GM21423 (cell line): ENCODE data around the gene INHA.

ENCODE experiments used
- ATAC-seq: cut with Tn5 transposase; IDR thresholded peaks from one replicate; pipeline ENCODE4 v1.9.1; 2021; ENCODE audit warnings: mild to moderate bottlenecking, moderate library complexity; ENCODE audit not compliant: unreplicated experiment

INHA gene

DNA sequence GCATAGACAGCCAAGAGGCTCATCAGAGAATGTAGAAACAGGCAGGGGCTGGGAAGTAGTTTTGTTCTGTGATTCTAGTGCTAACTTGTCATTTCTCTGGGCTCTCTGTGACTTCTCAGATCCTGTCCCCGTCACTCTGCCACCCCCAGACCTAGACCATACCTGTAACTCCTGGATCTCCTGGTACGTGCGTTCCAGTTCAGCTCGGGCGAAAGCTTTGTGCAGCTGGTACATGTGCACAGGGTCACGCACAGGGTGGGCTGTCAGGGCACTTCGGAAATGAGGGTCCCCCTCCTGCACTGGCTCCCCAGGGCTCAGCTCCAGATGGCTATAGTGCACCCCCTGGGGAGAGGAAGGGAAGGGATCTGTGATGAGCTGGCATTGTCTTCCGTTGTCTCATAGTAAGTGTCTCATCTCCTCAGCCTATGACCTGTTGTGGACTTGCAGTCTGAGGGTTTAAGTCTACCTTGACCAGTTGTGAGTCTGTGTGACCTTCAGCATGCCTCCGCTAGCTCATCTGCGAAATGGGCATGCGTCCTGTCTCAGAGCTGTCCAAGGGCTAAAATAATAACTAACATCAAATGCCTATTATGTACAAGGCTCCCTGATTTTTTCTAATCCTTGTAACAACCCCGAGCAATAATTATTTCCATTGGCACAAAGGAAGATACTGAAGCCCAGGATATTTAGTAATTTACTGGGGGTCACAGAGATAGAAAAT lies 31.2 kb upstream of the INHA start:
- no peak for ATAC-seq

DNA sequence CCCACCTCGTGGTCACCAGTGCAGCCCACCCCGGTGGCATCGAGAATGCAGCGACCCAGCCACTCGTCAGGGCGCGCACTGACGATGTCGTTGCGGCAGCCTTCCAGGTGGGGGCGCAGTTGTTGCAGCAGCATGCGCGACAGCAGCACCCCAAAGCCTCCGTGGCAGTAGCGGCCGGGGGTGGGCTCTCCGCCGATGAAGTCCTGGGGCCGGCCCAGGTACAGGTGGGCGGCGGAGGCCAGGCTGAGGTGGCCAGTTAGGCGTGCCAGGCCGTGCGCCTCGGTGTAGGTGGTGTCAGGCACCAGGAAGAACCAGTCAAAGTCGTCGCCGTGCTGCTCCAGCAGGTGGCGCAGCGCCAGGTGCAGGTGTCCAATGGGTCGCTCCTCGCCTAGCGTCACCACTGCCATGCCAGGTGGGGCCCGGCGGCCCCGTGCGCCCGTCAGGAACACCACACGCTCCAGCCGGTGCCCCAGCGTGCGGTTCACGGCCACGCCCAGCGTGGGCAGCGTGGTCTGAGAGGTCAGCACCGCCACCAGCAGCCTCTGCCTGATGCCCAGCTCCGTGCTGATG lies 30.4 kb upstream of the INHA start:
- peak; percentile 42 for ATAC-seq

DNA sequence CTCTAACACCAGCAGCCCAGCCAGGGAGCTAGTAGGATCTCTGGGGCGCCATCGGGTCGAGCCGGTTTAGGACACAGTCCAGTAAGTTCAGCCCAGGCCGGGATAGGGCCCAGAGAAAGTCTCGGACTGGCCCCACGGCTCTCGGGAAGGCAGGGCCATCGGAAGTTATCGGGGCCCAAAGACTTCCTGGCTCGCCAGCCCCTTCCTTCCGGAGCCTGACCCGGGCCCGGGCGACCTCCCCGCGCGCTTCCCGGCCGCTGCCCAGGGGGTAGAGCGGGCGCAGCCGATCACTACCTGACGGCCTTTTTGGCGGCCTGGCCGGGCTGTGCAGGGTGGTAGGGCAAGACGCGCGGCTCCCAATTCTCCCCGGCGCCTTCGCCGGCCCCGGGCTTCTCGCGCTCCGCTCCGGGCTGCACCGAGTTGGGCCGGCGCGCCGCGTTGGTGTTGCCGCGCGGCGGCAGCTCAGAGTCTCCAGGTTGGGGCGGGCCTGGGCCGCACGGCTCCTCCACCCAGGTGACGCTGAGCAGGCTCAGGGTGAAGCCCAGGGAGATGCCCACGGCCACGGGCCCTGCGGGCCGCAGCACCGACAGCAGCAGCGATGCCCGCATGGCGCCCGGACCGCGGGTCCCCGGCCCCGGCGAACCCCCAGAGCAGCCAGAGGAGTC lies 29.0 kb upstream of the INHA start:
- peak; percentile 34 for ATAC-seq

DNA sequence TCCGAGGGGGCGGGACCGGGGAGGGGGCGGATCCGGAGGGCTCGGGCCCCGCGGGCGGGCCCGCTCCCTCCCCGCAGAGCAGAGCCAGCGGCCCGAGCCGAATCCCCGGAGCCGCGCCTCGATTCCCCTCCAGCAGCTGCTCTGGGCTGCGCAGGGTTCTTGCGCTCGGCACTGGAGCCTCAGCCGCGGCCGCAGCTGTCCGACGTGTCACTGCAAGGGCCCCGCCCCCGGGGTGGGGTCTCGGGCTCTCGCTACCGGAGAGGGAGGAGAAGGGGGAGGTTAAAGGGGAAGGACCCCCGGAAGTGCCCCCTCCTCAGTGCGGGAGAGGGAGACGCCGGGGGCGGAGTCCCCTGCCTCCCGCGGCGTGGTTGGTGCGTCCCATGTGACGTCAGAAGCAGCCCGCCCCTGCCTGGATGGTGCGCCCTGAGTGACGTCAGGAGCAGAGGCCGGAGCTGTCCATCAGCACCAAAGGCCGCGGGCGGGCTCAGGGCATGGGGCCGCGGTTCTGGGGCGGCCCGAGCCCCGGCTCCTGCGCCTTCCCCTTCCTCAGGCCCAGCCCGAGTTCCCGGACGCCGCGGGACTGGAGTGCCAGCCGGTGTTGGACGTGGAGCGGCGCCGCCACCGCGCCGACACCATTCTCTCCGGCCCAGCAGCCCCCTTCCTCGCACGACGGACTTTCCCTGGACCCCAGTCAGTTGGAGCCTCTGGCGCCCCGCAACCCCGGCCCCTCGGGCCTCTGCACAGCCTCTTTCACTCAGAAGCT lies 28.3 kb upstream of the INHA start, which contains the start of the genes CHPF and TMEM198:
Gene CHPF (minus strand): TSS at position 214 of the 763 bp plus-strand sequence. CDS start 271 bp downstream, outside the sequence.
Gene TMEM198 (plus strand): TSS at position 433 of the 763 bp plus-strand sequence. CDS start 700 bp downstream, outside the sequence.
- ATAC-seq = peak; percentile 74

DNA sequence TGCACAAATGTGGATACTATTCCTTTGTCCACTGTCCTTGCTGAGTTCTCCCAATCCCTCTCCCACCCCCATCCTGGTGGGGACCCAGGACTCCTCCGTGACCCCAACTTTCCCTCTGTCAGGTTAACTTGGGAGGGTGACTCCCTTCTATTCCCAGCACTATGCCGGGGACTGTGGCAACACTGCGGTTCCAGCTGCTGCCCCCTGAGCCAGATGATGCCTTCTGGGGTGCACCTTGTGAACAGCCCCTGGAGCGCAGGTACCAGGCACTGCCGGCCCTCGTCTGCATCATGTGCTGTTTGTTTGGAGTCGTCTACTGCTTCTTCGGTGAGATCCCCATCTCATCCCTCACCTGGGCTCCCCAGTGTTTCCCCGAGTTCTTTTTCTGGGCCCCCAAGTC lies 27.5 kb upstream of the INHA start:
- no peak for ATAC-seq

DNA sequence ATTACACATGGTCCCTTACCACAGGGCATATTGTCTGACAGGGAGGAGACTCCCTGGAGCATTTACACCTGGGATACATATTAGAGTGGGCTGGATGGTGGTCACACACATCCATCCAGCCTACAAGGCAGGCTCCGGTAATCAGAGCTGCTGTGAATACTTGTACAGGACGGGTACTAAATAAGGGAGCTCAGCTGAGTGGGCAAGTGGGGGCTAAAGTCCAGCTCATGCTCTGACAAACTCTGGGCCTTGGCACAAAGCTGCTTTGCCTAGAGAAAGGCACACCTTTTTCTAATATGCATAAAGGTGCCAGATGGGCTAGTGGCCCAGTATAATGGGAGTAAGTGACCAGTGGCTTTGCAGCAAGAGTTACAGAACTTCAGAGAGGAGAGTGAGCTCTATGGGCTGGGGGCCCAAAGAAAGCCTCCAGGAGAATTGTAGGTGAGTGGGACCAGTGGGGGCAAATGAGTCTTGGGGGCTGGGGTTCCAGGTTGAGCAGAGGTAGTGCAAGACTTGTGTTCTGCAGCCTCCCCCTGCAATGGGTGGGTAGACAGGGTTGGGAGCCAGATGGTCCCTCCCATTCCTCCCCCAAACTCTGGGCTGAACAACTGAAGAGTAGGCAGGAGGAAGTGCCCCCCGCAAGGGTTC lies 26.7 kb upstream of the INHA start:
- ATAC-seq = no peak

DNA sequence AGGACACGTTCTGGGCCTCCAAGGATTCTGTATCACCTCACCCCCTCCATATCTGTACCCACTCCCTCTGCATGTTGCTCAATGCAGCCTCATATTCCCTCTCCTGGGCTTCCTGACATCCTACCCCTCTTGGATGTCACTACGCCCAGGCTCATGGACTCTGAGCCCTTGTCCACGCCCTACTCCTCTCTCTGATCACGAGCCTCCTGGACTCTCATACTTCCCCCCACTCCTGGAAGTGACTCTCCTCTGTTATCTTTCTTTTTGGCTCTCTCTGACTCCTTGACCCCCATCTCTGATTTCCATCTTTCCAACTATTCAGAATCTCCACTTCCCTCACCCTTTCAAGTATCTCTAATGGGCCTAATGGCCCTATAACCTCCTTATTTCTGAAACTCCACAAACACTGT lies 26.2 kb upstream of the INHA start:
- no peak for ATAC-seq

DNA sequence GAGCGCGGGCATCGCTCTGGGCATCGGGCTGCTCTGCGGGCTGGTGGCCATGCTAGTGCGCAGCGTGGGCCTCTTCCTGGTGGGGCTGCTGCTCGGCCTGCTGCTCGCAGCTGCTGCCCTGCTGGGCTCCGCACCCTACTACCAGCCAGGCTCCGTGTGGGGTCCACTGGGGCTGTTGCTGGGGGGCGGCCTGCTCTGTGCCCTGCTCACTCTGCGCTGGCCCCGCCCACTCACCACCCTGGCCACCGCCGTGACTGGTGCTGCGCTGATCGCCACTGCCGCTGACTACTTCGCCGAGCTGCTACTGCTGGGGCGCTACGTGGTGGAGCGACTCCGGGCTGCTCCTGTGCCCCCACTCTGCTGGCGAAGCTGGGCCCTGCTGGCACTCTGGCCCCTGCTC lies 24.5 kb upstream of the INHA start:
- no peak for ATAC-seq

DNA sequence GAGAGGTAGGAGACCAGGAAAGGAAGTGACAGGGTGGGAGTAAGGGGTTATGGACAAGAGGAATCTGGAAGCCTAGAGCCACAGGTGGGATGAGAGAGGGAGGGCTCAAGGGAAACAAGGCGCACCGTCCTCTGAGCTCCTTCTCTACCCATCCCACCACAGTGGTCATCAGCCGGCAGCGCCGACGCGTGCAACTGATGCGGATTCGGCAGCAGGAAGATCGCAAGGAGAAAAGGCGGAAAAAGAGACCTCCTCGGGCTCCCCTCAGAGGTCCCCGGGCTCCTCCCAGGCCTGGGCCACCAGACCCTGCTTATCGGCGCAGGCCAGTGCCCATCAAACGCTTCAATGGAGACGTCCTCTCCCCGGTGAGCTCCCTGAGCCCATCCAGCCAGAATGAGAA lies 23.1 kb upstream of the INHA start:
- ATAC-seq = no peak

DNA sequence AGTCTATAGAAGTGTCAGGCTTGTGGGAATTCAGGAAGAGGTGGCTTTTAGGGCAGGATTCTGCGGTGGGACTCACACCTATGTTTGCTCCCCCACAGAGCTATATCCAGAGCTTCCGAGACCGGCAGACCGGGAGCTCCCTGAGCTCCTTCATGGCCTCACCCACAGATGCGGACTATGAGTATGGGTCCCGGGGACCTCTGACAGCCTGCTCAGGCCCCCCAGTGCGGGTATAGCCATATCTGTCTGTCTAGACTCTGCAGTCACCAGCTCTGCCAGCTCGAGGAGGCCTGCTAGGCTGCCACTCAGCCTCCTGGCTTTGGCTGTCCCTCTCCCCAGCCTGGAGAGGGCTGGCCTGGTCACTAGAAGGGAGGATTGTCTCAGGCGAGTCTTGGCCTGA lies 22.5 kb upstream of the INHA start:
- ATAC-seq = no peak

DNA sequence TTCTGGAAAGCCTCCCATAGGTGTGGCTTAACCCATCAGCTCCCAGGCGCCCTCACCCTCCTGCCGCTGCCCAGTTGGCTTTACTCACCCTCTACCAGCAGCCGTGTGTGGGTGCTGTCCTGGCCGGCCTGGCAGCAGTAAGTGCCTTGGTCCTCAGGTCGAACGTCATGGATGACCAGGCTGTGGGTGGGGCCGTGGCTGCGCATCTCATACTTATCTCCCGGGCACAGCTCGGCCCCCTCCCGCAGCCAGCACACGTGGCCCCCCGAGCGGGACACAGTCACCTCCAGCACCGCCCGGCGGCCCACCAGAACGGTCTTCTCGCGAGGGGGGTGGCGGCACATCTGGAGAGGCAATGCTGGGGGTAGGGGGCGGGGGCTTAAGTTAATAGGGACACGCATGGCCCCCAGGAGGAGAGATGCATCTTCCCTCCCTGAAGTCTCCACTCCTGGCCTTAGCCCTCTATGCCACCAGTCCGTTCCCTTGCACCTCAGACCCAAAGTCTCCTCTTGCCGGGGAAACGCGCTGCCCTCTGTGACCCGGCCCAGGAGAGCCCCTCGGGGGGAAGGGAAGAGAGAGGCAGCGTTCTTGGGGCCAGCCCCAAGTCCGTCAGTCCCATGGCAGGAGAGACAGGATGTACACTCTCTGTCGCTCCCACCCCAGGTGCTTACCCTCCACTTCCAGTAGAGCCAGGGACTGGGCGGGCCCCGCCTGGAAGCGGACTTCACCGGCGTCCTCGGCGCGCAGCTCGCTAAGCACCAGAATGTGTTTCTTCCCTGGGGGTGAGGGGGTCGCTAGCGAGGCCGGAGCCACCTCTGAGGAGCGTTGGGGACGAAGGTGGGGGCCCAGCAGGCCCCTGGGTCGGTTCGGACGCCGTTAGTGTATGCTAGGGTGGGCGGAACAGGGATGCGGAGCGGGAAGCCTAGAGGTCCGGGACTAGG lies 20.4 kb upstream of the INHA start:
- peak; percentile 22 for ATAC-seq

DNA sequence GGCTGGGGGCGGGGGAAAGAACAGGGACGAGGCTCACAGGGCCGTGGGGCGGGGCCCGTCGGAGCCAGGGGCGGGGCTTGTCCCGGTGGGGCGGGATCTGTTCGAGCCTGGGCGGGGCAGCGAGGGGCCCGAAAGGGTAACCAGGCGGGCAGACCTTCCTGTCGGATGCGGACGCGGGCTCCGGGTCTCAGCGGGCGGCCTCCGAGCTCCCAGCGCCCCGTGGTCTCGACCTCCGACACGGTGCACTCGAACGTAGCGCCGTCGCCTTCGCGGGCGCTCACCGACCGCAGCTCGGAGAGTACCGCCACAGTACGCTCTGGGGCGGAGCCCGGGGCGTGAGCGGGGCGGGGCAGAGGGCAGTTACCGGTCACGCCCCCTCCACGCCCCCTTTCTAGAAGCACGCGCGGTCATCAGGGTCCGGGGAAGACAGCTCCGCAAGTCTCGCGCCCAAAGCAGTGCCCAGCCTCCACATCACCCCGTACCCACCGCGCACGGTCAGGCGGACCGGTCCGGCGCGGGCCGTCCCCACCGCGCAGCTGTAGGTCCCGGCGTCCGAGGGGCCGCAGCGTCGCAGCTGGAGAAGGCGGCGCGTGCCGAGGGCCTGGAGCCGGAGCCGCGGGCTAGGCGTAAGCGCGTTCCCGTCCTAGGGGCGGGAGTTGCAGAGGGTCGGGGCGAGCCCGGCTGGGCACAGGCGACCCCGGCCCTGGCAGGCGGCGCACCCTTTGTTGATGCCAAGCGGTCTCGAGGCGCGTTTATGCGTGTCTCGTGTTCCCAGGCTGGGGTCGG lies 19.5 kb upstream of the INHA start:
- ATAC-seq = peak; percentile 89

DNA sequence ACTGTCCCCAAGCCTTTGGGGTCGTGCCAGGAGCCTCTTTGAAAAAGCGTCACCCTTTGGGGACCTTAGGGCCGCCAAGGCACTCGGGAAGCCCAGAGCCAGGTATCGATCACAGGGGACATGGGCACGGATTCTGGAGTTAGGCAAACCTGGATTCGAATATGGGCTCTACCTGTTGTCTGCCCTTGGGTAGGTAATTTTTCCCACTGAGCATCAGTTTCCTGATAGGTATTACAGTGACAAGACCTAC lies 19.0 kb upstream of the INHA start:
- ATAC-seq = no peak

DNA sequence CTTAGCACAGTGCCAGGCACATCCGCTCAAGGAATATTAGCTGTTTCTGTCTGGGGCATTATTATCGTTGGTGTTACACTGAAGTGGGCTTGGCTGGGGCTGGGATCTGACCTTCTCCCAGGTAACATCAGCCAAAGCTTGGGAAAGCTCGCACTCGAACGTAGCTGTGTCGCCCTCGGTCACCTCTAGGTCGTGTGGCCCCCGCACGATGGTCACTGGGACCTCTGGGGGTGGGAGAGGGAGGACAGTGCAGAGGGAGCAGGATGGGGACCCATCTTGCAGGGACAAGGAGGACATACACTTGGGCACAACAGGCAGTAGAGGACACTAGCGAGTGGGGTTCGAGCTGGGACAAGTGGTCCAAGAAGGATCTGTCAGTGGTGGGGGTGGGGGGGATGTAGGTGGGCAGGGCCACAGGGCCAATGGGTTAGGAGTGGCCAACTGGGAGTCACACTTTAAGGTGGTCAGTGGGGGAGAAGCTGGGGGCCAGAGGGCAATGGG lies 18.6 kb upstream of the INHA start:
- ATAC-seq = no peak

DNA sequence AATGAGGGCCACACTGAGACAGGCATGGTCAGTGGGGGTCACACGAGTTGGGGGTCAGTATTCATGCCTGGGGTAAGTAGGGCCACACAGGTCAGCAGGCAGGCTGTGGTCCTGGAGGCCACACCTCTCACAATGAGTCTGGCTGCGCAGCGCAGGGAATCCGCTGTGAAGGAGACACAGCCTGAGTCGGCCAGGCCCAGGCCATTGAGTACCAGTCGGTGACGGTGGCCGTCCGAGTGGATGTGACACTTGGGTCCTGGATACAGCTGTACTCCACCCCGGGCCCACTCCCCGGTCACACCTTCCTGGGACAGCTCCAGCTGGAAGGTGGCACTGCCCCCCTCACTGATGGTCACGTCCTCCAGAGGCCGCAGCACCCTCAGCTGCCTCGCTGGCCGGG lies 17.8 kb upstream of the INHA start:
- no peak for ATAC-seq

DNA sequence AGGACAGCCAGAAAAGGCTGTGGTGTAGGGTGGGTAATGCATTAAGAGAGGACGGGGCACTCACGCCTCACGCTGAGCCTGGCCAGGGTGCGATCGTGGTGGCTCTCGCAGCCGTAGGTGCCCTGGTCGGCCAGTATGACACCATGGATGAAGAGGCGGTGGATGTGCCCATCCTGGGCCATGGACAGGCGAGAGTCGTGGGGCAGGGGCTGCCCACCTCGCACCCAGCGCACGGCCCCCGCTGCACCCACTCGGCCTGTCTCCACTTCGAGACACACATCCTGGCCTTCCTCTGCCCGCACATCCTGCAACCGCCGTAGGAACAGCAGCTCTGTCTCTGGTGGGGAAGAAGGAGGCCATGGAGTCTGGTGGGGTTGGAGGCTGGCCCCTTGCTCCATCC lies 16.2 kb upstream of the INHA start:
- no peak for ATAC-seq

DNA sequence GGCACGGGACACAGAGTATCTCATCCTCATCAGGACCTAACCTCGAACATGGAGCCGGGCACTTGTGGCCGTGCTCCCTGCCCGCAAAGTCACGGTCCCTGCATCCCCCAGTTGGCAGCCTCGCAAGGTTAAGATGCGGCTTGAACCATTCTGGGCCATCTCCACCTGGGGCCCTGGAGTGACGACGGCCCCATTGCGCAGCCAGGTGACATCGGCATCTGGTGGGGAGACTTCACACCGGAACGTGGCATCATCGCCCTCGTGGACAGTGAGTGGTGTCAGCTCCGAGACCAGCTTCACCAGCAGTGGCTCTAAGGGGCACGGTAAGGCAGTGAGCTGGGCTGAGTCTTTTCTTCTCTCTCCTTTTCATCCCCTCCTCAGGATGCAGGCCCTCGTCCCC lies 15.7 kb upstream of the INHA start:
- ATAC-seq = no peak

DNA sequence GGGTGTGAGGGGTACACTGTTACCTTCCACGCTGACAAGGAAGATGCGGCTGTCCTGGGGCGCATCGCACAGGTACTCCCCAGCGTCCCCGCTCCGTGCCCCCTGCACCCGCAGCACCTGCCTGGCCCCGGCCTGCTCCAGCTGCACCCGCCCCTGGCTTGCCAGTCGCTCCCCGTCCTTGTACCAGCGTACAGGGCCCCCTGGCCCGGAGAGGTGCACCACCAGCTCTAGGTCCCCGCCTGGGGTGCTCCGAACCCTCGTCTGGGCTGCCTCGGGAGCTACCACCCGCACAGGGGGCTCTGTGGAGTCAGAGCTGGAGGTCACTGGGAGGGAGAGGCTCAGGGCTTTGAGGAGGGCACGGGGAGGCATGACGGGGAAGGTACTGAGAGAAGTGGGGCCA lies 14.8 kb upstream of the INHA start:
- no peak for ATAC-seq
